HFF-Myc (cell line): ENCODE measurements around the gene ZNF12.
"Not testable (repeated sequence)": the region's sequence is repeated elsewhere in the genome, so short reads cannot be mapped to it uniquely, and the experiment has no call there.

Source experiments
- DNase-seq: peaks from one replicate; pipeline ENCODE4 v3.0.0-alpha.2; 2011; ENCODE audit warnings: low read depth; ENCODE audit errors: extremely low read depth
- H3K4me3 ChIP-seq: replicated peaks from 2 replicates; pipeline ENCODE4 v1.5.1; 2011; ENCODE audit warnings: low read depth, mild to moderate bottlenecking, control low read depth, low read length
- TF ChIP-seq, protein P1 (sequence below): IDR thresholded peaks from 2 replicates; pipeline ENCODE4 v1.5.1; 2012; ENCODE audit warnings: mild to moderate bottlenecking, low read depth, low read length, control low read depth; ENCODE audit errors: missing control alignments

The ZNF12 gene

GRCh38 chr7:6675807-6676405 lies 30.8 kb downstream of the ZNF12 start:
- TF ChIP-seq, protein P1, sequence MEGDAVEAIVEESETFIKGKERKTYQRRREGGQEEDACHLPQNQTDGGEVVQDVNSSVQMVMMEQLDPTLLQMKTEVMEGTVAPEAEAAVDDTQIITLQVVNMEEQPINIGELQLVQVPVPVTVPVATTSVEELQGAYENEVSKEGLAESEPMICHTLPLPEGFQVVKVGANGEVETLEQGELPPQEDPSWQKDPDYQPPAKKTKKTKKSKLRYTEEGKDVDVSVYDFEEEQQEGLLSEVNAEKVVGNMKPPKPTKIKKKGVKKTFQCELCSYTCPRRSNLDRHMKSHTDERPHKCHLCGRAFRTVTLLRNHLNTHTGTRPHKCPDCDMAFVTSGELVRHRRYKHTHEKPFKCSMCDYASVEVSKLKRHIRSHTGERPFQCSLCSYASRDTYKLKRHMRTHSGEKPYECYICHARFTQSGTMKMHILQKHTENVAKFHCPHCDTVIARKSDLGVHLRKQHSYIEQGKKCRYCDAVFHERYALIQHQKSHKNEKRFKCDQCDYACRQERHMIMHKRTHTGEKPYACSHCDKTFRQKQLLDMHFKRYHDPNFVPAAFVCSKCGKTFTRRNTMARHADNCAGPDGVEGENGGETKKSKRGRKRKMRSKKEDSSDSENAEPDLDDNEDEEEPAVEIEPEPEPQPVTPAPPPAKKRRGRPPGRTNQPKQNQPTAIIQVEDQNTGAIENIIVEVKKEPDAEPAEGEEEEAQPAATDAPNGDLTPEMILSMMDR = no peak
- H3K4me3 ChIP-seq = no peak overlapping the region
- DNase-seq = no peak

- DNase-seq, H3K4me3 ChIP-seq: not testable (repeated sequence)
Observed at GRCh38 chr7:6670851-6671250, 35.9 kb downstream of the ZNF12 start.

DNA sequence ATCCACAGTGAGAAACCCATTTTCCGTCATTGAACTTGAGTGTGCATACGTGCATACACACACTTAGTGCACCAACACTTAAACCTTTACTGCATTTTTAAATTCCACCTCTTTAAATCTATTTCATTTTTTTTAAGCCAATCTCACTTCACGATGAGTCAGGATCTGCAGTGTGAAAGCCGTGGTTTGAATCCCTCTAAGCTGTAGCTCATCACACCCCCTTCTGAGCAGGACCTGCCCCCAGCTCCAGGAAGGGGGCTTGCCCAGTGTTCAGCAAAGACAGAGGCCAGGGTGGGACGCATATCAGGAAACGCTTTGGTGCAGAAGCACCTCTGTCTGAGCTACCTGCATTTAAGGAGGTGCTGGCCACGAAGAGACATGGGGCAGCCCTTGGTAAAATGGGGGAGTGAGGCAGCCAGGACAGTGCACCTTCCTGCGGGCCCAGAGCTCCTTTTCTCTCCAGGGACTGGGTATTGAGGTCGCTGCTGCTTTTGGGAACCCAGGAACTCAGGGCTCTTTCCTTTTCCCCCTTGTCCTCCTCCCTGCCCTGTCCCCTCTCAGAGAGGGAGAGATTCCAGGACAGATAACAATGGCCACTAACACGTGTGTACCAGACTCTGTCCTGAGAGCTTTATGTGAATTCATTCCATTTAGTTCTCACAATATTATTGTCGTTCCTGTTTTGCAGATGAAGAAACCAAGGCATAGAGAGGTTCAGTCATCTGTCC lies 48.0 kb downstream of the ZNF12 start:
- H3K4me3 ChIP-seq = no peak overlapping the region
- DNase-seq = no peak
- TF ChIP-seq, protein P1 = no peak

- TF ChIP-seq, protein P1 = no peak
- H3K4me3 ChIP-seq = no peak overlapping the region
- no peak for DNase-seq
Observed at GRCh38 chr7:6656413-6656812, 50.3 kb downstream of the ZNF12 start.

DNA sequence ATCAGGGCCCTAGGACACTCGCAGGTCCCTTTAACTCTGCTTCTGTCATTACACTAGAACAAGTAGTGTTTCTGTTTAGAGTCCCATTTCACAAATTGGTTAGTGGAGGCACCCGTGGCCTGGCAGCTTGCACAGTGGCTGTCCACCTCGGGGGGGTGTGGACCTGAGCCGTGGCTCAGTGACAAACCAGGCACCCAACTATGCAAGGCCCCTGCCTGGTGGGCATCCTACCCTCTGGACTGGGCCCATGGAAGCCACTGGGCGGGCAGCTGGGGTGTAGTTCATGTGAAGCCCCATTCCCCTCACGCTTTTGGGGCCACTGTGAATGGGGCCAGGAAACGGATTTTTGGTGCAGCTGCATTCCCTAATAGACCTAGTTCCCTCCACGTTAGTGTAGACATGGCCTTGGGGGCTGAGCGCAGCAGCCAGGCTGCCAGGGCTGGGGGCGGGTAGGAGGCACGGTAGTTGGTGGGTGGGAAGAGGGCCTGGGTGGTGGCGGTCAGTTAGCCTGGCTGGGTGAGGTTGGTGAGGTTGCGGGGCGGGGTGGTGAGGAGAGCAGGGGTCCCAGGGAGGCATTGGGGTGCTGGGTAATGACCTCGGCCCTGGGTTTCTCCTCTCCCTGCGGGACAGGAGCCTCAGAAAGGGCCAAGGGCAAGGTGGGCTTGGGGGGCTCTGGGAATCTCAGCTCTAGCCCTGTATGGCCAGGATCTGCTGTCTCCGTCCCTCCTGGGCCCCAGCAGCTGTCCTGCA lies 50.9 kb downstream of the ZNF12 start:
- no peak overlapping the region for H3K4me3 ChIP-seq
- TF ChIP-seq, protein P1 = no peak
- no peak for DNase-seq

GRCh38 chr7:6654842-6655610 lies 51.7 kb downstream of the ZNF12 start:
- H3K4me3 ChIP-seq = no peak overlapping the region
- no peak for DNase-seq
- TF ChIP-seq, protein P1 = no peak
